GM12873 (cell line): ENCODE results near the gene PSORS1C2.

Source experiments
- TF ChIP-seq, protein P1 (sequence below): IDR thresholded peaks from 2 replicates; pipeline ENCODE4 v1.5.1; 2012; ENCODE audit warnings: low read depth, mild to moderate bottlenecking, moderate library complexity, low read length, control low read depth; ENCODE audit not compliant: insufficient read depth; ENCODE audit errors: missing control alignments

Gene PSORS1C2

DNA sequence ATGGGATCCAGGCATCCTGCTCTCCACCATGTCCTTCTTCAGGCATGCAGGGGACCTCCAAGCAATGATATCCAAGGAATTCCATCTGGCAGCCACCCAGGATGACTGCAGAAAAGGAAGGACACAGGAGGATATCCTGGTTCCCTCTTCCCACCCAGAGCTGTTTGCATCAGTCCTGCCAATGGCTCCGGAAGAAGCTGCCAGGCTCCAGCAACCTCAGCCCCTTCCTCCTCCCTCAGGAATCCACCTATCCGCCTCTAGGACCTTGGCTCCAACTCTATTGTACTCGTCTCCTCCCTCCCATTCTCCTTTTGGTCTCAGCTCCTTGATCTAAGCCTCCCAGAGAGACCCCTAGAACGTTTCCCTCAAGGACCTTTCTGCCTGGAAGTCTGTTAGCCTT, 733 bp upstream of the PSORS1C2 start:
- TF ChIP-seq, protein P1, sequence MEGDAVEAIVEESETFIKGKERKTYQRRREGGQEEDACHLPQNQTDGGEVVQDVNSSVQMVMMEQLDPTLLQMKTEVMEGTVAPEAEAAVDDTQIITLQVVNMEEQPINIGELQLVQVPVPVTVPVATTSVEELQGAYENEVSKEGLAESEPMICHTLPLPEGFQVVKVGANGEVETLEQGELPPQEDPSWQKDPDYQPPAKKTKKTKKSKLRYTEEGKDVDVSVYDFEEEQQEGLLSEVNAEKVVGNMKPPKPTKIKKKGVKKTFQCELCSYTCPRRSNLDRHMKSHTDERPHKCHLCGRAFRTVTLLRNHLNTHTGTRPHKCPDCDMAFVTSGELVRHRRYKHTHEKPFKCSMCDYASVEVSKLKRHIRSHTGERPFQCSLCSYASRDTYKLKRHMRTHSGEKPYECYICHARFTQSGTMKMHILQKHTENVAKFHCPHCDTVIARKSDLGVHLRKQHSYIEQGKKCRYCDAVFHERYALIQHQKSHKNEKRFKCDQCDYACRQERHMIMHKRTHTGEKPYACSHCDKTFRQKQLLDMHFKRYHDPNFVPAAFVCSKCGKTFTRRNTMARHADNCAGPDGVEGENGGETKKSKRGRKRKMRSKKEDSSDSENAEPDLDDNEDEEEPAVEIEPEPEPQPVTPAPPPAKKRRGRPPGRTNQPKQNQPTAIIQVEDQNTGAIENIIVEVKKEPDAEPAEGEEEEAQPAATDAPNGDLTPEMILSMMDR = no peak

DNA sequence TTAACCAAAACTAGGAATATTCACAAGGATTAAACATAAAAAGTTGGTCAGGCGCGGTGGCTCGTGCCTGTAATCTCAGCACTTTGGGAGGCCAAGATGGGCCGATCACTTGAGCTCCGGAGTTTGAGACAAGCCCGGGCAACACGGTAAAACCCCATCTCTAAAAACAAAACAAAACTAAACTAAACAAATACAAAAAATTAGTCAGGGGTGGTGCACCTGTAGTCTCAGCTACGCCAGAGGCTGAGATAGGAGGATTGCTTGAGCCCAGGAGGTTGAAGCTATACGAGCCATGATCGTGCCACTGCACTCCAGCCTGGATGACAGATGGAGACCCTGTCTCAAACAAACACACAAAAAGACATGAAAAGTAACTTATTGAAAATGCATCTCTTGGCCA, 3.2 kb downstream of the PSORS1C2 start:
- TF ChIP-seq, protein P1 = no peak

DNA sequence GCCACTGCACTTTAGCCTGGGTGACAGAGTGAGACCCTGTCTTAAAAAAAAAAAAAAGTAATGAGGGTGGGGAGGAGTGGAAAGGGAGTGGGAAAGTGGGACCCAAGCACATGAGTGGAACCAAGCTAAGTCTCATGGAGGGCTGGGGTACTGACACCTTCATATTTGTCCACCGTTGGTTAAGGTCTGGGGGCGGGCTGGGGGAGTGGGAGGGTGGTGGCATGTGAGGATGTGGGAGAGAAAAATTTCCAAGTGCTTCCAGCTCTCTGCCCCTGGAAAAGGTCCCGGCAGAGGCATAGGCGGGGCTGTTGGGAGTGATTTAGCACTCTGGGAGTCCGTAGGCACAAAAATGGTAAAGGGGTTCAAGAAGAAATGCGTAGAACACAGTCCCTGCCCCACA, 6.1 kb downstream of the PSORS1C2 start:
- TF ChIP-seq, protein P1 = no peak

DNA sequence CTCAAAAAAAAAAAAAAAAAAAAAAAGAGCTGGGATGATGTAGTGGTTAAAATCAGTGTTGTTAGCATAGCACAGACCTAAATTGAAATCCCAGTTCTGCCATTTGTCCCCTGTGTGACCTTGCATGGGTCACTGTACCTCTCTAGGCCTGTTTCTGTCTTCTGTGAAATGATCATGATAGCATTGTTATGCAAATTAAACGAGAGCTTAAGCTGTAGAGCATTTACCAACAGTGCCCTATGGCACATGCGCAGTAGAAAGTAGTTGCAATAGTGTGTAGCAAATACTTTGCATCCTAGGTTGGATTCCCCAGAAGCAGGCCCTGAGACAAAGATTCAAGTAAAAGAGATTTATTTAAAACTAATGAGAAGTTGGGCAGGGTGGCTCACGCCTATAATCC, 7.3 kb downstream of the PSORS1C2 start:
- TF ChIP-seq, protein P1 = no peak

DNA sequence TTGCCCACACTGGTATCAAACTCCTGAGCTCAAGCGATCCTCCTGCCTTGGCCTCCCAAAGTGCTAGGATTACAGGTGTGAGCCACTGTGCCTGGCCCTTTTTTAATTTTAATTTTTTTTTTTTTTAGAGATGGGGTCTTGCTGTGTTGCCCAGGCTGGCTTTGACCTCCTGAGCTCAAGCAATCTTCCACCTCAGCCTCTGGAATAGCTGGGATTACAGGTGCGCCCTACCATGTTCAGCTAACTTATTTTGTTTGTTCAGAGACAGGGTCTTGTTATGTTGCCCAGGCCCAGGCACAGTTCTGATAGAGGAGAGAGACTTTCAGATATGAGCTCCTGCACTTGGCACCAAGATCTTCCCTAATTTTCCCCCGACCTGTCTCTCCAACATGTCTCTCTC, 8.1 kb downstream of the PSORS1C2 start:
- TF ChIP-seq, protein P1 = no peak

DNA sequence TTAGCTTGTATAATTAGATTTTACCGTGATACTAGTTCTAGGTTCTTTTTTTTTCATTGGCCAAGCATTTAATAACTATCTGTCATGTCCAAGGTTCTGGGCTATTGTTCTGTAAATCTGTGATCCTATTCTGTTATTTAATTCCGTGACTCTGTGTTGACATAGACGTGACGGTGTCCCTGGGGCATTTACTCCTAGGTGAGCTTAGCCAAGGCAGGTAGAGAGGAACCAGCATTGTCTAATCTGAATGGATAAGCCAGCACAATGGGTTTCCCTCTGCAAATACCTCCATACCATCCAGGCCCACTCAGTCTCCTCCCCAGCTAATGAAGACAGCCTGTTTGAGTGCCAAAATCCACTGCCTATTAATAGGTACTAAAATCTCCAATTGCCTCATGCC, 9.7 kb downstream of the PSORS1C2 start:
- TF ChIP-seq, protein P1 = no peak

DNA sequence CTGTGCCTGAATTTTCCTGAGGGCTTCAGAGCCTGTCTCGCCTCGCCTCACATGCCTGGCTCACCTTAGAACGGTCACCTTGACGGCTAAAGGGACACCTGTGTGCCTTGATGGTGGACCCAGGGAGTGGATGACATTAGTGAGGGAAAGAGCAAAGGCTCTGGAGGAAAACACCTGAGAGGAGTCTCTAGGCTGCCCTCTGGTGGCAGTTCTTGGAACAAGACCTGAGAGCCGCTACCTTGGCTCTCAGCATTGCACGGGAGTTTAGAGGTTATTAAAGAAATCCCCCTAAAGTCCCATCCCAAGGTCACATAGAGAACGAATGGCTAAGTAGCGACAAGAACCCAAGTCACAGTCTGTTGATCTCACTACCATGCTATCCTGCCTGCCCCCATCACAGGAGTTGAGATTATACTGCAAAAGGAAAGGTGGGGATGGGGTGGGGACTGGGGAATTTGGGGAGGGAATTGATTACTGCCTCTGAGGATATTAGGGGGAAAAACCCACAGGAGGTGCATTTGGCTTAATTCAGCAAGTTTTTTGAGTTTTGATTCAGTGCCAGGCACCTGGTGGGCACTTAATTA, 10.7 kb downstream of the PSORS1C2 start:
- TF ChIP-seq, protein P1 = peak; percentile 93
